Brain microvascular endothelial cell (primary cell): ENCODE data around the gene CELA2B.
"Not testable (repeated sequence)": the region's sequence is repeated elsewhere in the genome, so short reads cannot be mapped to it uniquely, and the experiment has no call there.

ENCODE experiments used
- DNase-seq: peaks from one replicate; pipeline ENCODE4 v3.0.0-alpha.2; 2020
- H3K27ac ChIP-seq: fragments of 250-450 bp; sonication (Bioruptor Pico); 2 replicates; pipeline ENCODE4 v1.5.1; 2020; ENCODE audit warnings: mild to moderate bottlenecking, moderate library complexity
- H3K27me3 ChIP-seq: fragments of 250-450 bp; sonication (Bioruptor Pico); replicated peaks from 2 replicates; pipeline ENCODE4 v1.5.1; 2020; ENCODE audit warnings: mild to moderate bottlenecking
- H3K36me3 ChIP-seq: fragments of 250-450 bp; sonication (Bioruptor Pico); replicated peaks from 2 replicates; pipeline ENCODE4 v1.5.1; 2020; ENCODE audit warnings: mild to moderate bottlenecking
- H3K4me3 ChIP-seq: 2 replicates; pipeline ENCODE4 v1.5.1; 2011; ENCODE audit warnings: low read depth, mild to moderate bottlenecking, control low read depth, low read length, moderate library complexity
- in situ Hi-C: cut with HindIII; loops from 2 replicates; pipeline ENCODE4 v1.10.0; 2017; ENCODE audit warnings: low sequenced_read_pairs, low pct_ligation_motif_present
- TF ChIP-seq, protein P1 (sequence below): IDR thresholded peaks from 2 replicates; pipeline ENCODE4 v1.5.1; 2011; ENCODE audit warnings: low read depth, mild to moderate bottlenecking, moderate library complexity, low read length, control low read depth, inconsistent platforms; ENCODE audit errors: missing control alignments

CELA2B gene

DNA sequence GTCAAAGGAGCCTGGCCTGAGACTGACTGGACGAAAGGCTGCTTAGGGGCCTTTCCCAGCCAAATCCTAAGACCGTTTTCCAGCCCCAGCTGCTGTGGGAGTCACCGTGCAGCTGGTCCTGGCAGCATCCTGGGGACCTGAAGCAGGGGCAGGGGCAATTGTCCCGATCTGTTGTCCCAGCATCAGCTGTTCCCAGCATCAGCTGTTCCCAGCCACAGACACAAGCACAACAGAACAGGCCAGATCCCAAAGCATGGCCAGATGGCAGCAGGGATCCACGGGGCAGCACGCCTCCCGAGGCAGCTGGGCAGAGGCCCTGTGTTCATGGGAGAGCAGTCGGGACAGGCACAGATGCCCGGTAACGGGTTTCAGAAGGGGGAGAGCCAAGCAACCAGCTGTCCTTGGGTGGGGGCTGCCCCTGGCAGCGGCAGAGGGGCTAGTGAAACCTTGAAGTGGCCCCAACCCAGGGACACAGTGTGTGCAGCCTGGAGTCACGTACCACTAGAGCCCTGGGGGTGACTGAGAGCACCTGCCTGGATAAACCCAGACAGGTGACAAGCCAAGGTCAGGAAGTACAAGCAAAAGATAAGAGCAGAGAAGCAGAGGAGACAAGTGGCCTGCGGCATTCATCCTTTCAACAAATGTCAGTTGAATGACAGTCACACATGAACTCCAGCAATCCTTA is 13.3 kb downstream of the CELA2B start:
- no peak for DNase-seq
- Histone ChIP-seq H3K27ac (no peak overlapping the region), H3K4me3 (no peak overlapping the region), H3K27me3 (no peaks in the 10 kb centered on the region), H3K36me3 (no peaks in the 10 kb centered on the region)
- in situ Hi-C loops: no loop called here
- TF ChIP-seq, protein P1, sequence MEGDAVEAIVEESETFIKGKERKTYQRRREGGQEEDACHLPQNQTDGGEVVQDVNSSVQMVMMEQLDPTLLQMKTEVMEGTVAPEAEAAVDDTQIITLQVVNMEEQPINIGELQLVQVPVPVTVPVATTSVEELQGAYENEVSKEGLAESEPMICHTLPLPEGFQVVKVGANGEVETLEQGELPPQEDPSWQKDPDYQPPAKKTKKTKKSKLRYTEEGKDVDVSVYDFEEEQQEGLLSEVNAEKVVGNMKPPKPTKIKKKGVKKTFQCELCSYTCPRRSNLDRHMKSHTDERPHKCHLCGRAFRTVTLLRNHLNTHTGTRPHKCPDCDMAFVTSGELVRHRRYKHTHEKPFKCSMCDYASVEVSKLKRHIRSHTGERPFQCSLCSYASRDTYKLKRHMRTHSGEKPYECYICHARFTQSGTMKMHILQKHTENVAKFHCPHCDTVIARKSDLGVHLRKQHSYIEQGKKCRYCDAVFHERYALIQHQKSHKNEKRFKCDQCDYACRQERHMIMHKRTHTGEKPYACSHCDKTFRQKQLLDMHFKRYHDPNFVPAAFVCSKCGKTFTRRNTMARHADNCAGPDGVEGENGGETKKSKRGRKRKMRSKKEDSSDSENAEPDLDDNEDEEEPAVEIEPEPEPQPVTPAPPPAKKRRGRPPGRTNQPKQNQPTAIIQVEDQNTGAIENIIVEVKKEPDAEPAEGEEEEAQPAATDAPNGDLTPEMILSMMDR: no peak

DNA sequence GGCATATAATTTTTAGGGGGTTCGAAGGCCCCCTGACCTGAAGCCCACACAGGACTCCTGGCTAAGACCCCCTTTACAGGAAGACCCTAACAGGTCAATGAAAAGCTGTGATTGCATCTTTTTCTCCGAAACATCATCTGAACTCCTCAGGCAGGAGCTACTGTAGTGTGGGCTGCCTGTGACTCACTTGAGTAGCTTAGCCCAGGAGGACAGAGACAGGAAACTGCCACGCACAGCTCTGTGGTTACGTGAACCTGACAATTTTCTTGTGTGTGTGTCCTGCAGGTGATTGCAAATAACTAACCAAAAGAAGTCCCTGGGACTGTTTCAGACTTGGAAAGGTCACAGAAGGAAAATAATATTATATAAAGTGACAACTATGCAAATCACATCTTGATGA is 15.1 kb downstream of the CELA2B start:
- H3K27me3 ChIP-seq, H3K4me3 ChIP-seq, H3K36me3 ChIP-seq, H3K27ac ChIP-seq, in situ Hi-C loops: not testable (repeated sequence)
- peak; percentile 36 for DNase-seq

DNA sequence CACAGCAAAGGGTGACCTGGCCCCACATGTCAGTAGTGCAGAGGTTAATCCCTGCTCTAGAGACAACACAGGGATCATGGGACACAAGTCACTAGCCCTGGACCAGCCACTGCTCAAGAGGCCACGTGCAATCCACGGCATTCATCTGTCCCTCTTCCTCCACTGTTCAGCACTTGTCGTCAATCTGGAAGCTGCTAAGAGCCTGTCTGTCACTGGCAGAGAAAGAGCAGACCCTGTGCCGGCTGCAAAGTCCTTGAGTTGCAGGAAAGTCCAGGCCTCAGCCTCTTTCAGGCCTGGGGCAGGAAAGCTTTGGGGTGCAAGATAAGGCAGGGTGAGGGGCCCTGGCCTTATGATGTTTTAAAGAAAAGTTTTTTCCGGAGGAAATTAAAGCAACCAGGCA is 16.7 kb downstream of the CELA2B start:
- TF ChIP-seq, protein P1: no peak
- no peaks in the 10 kb centered on the region for H3K27me3 ChIP-seq
- no peak overlapping the region for H3K27ac ChIP-seq
- in situ Hi-C loops: no loop called here
- DNase-seq: no peak
- no peak overlapping the region for H3K4me3 ChIP-seq
- no peaks in the 10 kb centered on the region for H3K36me3 ChIP-seq

DNA sequence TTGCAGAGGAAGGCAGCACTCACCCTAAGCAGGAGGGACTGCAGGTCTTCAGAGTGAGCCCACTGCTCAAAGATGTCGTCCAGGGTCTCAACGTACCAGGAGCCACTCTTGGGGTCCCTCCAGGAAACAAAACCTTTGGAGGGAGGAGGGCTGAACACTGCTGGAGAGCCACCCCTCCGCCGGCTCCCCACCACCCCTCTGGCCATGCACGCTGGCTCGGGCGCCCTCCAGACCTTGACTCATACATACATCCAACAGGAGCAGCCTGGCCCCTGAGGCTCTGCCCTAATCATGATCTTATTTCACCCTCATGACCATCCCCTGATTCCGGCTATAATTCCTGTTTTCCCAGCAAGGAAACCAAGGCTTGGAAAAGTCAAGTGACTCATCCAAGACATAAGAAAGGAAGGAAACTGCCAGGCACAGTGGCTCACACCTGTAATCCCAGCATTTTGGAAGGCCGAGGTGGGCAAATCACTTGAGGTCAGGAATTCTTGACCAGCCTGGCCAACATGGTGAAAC is 18.0 kb downstream of the CELA2B start:
- Histone ChIP-seq H3K36me3 (no peaks in the 10 kb centered on the region), H3K4me3 (no peak overlapping the region), H3K27ac (no peak overlapping the region), H3K27me3 (no peaks in the 10 kb centered on the region)
- in situ Hi-C loops: no loop called here
- TF ChIP-seq, protein P1: no peak
- DNase-seq: no peak

DNA sequence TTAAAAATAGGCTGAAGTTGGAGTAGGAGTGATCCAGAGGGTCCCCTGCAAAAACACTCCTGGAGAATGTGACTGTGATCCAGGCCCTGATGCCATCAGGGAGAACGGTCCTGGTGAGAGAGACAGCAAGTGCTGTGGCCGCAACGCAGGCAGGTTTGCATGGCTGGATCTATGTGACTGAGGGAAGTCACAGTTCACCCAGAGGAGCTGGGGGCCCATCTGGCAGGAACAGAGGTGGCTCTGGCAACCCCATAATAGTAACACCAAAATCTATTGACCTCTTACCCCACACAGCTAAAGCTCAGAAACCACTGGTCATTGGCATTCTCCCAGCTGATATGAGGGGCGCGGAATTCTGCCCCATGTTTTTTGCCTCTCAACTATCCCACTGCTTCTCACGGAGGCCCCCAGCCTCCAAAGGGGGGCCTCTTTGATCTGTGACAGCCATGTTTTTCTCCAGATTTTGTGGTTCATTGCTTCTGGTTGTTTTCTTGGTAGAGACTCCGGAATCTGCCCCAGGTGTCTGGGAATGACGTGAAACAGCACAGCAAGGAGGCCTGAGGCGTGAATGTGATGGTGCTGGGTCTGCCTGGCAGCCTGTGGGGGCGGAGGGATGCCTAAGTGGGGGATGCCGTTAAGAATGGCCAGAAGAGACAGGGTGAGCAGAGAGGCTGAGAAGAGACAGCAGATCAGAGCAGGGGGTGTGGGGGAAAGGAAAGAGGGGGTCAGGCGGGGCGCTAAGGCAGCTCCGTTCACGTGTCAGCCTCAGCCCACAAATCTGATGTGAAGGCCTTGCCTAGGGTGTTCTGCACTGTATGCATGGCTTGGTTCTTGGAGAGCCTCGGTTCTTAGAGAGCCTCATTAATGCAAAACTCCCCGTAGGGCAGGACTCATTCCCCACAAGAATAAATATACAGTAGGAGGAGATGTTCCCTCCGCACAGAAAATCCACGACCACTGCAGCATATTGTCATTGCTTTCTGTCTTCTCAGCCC is 24.6 kb downstream of the CELA2B start:
- Histone ChIP-seq H3K27ac (no peak overlapping the region), H3K36me3 (no peaks in the 10 kb centered on the region), H3K4me3 (no peak overlapping the region), H3K27me3 (no peaks in the 10 kb centered on the region)
- no peak for DNase-seq
- TF ChIP-seq, protein P1: no peak
- in situ Hi-C loops: no loop called here
